Forelimb muscle (tissue), 1 donor: ENCODE measurements around the gene C14orf119. TPM values are rescaled to one million over a fixed set of nuclear protein-coding genes. Genes with fewer than 3 reads are reported as not detected.
A peak's percentile ranks its signal among the peaks of the same experiment; 100 is the strongest.

Source experiments
- DNase-seq: peaks from one replicate; pipeline ENCODE4 v3.0.0-alpha.2; 2013; ENCODE audit warnings: low read depth
- polyA plus RNA-seq: library from polyadenylated mRNA; unstranded; fragments of 120-200 nt; gene quantifications from one replicate; pipeline ENCODE4 v1.2.1, GENCODE V29; 2013; ENCODE audit not compliant: insufficient read length

Gene C14orf119
- polyA plus RNA-seq, 1 donor, result 47.4 TPM

- no peak for DNase-seq
These were observed 34.6 kb upstream of the C14orf119 start for GRCh38 chr14:23060536-23061260.

- no peak for DNase-seq
These were observed 33.3 kb upstream of the C14orf119 start for GRCh38 chr14:23062002-23062401.

- no peak for DNase-seq
These were observed 31.7 kb upstream of the C14orf119 start for GRCh38 chr14:23063601-23064000.

- DNase-seq, result no peak
These were observed 28.9 kb upstream of the C14orf119 start for GRCh38 chr14:23066368-23066767.

- DNase-seq, result no peak
These were observed 28.2 kb upstream of the C14orf119 start for GRCh38 chr14:23066855-23067744.

GRCh38 chr14:23067847-23068788 is 27.2 kb upstream of the C14orf119 start:
- no peak for DNase-seq

GRCh38 chr14:23068789-23069412 is 26.4 kb upstream of the C14orf119 start:
- peak; percentile 79 for DNase-seq

GRCh38 chr14:23069413-23069806 is 25.9 kb upstream of the C14orf119 start:
- DNase-seq, result no peak

GRCh38 chr14:23070262-23071129 is 24.8 kb upstream of the C14orf119 start:
- DNase-seq, result no peak

GRCh38 chr14:23071244-23071920 is 23.9 kb upstream of the C14orf119 start:
- DNase-seq, result peak; percentile 57

- DNase-seq, result no peak
These were observed 23.3 kb upstream of the C14orf119 start for GRCh38 chr14:23071921-23072539.

- no peak for DNase-seq
These were observed 20.4 kb upstream of the C14orf119 start for GRCh38 chr14:23074906-23075305.

- DNase-seq, result no peak
These were observed 18.4 kb upstream of the C14orf119 start for GRCh38 chr14:23076785-23077408.

- DNase-seq, result no peak
These were observed 17.3 kb upstream of the C14orf119 start for GRCh38 chr14:23077962-23078361.

GRCh38 chr14:23078692-23079116 is 16.6 kb upstream of the C14orf119 start:
- no peak for DNase-seq

- DNase-seq, result no peak
These were observed 15.6 kb upstream of the C14orf119 start for GRCh38 chr14:23079716-23080115.

GRCh38 chr14:23080474-23080873 is 14.8 kb upstream of the C14orf119 start:
- no peak for DNase-seq

- DNase-seq, result no peak
These were observed 9.8 kb upstream of the C14orf119 start for GRCh38 chr14:23085458-23085857.

- no peak for DNase-seq
These were observed 8.7 kb upstream of the C14orf119 start for GRCh38 chr14:23086565-23086964.
